GM12878 (cell line): ENCODE data around the gene RCL1.
"Not testable (repeated sequence)": the region's sequence is repeated elsewhere in the genome, so short reads cannot be mapped to it uniquely, and the experiment has no call there.

ENCODE experiments used
- CHD4 ChIP-seq: fragments of 200-600 bp; sonication (generic); IDR thresholded peaks from 2 replicates; pipeline ENCODE4 v1.6.1; 2016; ENCODE audit warnings: mild to moderate bottlenecking
- CREM ChIP-seq: IDR thresholded peaks from 2 replicates; pipeline ENCODE4 v1.6.1; 2014; ENCODE audit warnings: antibody characterized with exemption, low read depth
- CTCF ChIP-seq, 3 experiments: IDR thresholded peaks in 2 of 3; conservative IDR thresholded peaks in 1 of 3; 2 replicates each; pipeline ENCODE4 v1.5.1; 2011; ENCODE audit warnings: low read depth in 3 of 3, low read length in 3 of 3, mild to moderate bottlenecking in 3 of 3, control low read depth in 2 of 3, moderate library complexity in 2 of 3, inconsistent platforms in 1 of 3, mixed read lengths in 1 of 3; ENCODE audit not compliant: control insufficient read depth in 2 of 3, insufficient read depth in 1 of 3; ENCODE audit errors: extremely low read depth in 1 of 3
- EZH2 ChIP-seq: IDR thresholded peaks from 2 replicates; pipeline ENCODE4 v1.6.1; 2012; ENCODE audit warnings: low read depth, mild to moderate bottlenecking, control low read depth, inconsistent platforms, low read length, borderline replicate concordance; ENCODE audit not compliant: control insufficient read depth
- MYB ChIP-seq: fragments of 150-350 bp; IDR thresholded peaks from 2 replicates; pipeline ENCODE4 v1.6.1; 2014; ENCODE audit warnings: mild to moderate bottlenecking, low read depth, low read length, borderline replicate concordance
- POLR2A ChIP-seq: IDR thresholded peaks from 2 replicates; pipeline ENCODE4 v1.6.1; 2011; ENCODE audit warnings: low read depth, mild to moderate bottlenecking, low read length
- POLR2AphosphoS2 ChIP-seq: IDR thresholded peaks from 2 replicates; pipeline ENCODE4 v1.6.1; 2011; ENCODE audit warnings: low read depth, mild to moderate bottlenecking, low read length, improper control_type of control experiment, moderate library complexity
- POLR2AphosphoS5 ChIP-seq: IDR thresholded peaks from 2 replicates; pipeline ENCODE4 v1.6.1; 2011; ENCODE audit warnings: mild to moderate bottlenecking, low read length, inconsistent platforms
- PRDM15 ChIP-seq: fragments of 450-650 bp; formaldehyde crosslinking; IDR thresholded peaks from 2 replicates; pipeline ENCODE4 v1.4.0; 2020; ENCODE audit warnings: mild to moderate bottlenecking, moderate library complexity
- RFX5 ChIP-seq: IDR thresholded peaks from 2 replicates; pipeline ENCODE4 v1.6.1; 2011; ENCODE audit warnings: low read depth, low read length, improper control_type of control experiment
- SREBF2 ChIP-seq: IDR thresholded peaks from 2 replicates; pipeline ENCODE4 v1.6.1; 2012; ENCODE audit warnings: mild to moderate bottlenecking, low read length
- USF2 ChIP-seq: IDR thresholded peaks from 2 replicates; pipeline ENCODE4 v1.6.1; 2011; ENCODE audit warnings: low read depth, low read length, improper control_type of control experiment, borderline replicate concordance
- YY1 ChIP-seq: IDR thresholded peaks from 2 replicates; pipeline ENCODE4 v1.6.1; 2011; ENCODE audit warnings: low read depth, mild to moderate bottlenecking, low read length
- ZBTB33 ChIP-seq: fragments of 450-650 bp; IDR thresholded peaks from 2 replicates; pipeline ENCODE4 v1.6.1; 2017; ENCODE audit warnings: mild to moderate bottlenecking

GRCh38 chr9:4899853-4900252, 107.1 kb downstream of the RCL1 start:
- not testable (repeated sequence) for TF ChIP-seq CTCF (IDR thresholded peaks at IDR 0.05 in 2 of 3, conservative IDR thresholded peaks at IDR 0.05 in 1 of 3; ENCODE audit: control insufficient read depth in 2 of 3, extremely low read depth in 1 of 3, insufficient read depth in 1 of 3, low read depth in 3 of 3, low read length in 3 of 3); USF2; EZH2; SREBF2; ZBTB33; POLR2A; YY1; CHD4; POLR2AphosphoS5; CREM; RFX5; POLR2AphosphoS2; PRDM15 (CRISPR knock-in tag); MYB
